ENCODE results near the gene LRRK1.

The LRRK1 gene

GRCh38 chr15:100939791-100940190 lies 20.6 kb downstream of the LRRK1 start:
- no peak overlapping the region for H3K27ac ChIP-seq
- no peak for TF ChIP-seq ZFX (IDR thresholded peaks at IDR 0.05)

- no peak overlapping the region for H3K27ac ChIP-seq
- TF ChIP-seq CTCF (conservative IDR thresholded peaks at IDR 0.05) = no peak
- no peak for TF ChIP-seq ZFX (IDR thresholded peaks at IDR 0.05)
These were observed 21.7 kb downstream of the LRRK1 start for GRCh38 chr15:100940767-100941379.

GRCh38 chr15:100941536-100941935 lies 22.4 kb downstream of the LRRK1 start:
- TF ChIP-seq ZFX (IDR thresholded peaks at IDR 0.05) (no peak), CTCF (conservative IDR thresholded peaks at IDR 0.05) (no peak)
- no peak overlapping the region for H3K27ac ChIP-seq

- TF ChIP-seq ZFX (IDR thresholded peaks at IDR 0.05) (no peak), CTCF (conservative IDR thresholded peaks at IDR 0.05) (no peak)
- no peak overlapping the region for H3K27ac ChIP-seq
These were observed 23.7 kb downstream of the LRRK1 start for GRCh38 chr15:100942656-100943425.

- H3K27ac ChIP-seq = no peak overlapping the region
- no peak for TF ChIP-seq ZFX (IDR thresholded peaks at IDR 0.05)
- no peak for TF ChIP-seq CTCF (conservative IDR thresholded peaks at IDR 0.05)
These were observed 25.2 kb downstream of the LRRK1 start for GRCh38 chr15:100944244-100944895.

GRCh38 chr15:100944986-100945385 lies 25.8 kb downstream of the LRRK1 start:
- no peak for TF ChIP-seq ZFX (IDR thresholded peaks at IDR 0.05)
- no peak for TF ChIP-seq CTCF (conservative IDR thresholded peaks at IDR 0.05)
- no peak overlapping the region for H3K27ac ChIP-seq

- H3K27ac ChIP-seq = no peak overlapping the region
- TF ChIP-seq CTCF (conservative IDR thresholded peaks at IDR 0.05) = no peak
- TF ChIP-seq ZFX (IDR thresholded peaks at IDR 0.05) = no peak
These were observed 28.7 kb downstream of the LRRK1 start for GRCh38 chr15:100947760-100948429.

All from C4-2B (cell line).